HCT116 (cell line): ENCODE measurements around the gene S100A1.

Source experiments
- EZH2 ChIP-seq: fragments of 200-600 bp; sonication (generic); IDR thresholded peaks from 2 replicates; pipeline ENCODE4 v1.6.1; 2017; ENCODE audit warnings: antibody characterized with exemption, mixed run types
- EZH2phosphoT487 ChIP-seq: fragments of 200-600 bp; IDR thresholded peaks from 2 replicates; pipeline ENCODE4 v1.6.1; 2018; ENCODE audit warnings: antibody characterized with exemption, borderline replicate concordance
- FOSL1 ChIP-seq: IDR thresholded peaks from 2 replicates; pipeline ENCODE4 v1.6.1; 2012; ENCODE audit warnings: low read depth
- POLR2A ChIP-seq: IDR thresholded peaks from 2 replicates; pipeline ENCODE4 v1.7.0; 2011; ENCODE audit warnings: borderline replicate concordance; ENCODE audit not compliant: insufficient read depth, insufficient read length; ENCODE audit errors: extremely low read depth
- POLR2AphosphoS5 ChIP-seq: IDR thresholded peaks from 2 replicates; pipeline ENCODE4 v1.6.1; 2011; ENCODE audit warnings: mild to moderate bottlenecking, low read depth, low read length, moderate library complexity
- SP1 ChIP-seq: IDR thresholded peaks from 2 replicates; pipeline ENCODE4 v1.6.1; 2012; ENCODE audit warnings: low read depth
- TCF7L2 ChIP-seq: IDR thresholded peaks from 2 replicates; pipeline ENCODE4 v1.7.0; 2011; ENCODE audit warnings: borderline replicate concordance, inconsistent platforms; ENCODE audit not compliant: insufficient read depth, insufficient read length; ENCODE audit errors: extremely low read depth
- YY1 ChIP-seq: IDR thresholded peaks from 2 replicates; pipeline ENCODE4 v1.6.1; 2011; ENCODE audit warnings: low read length, low read depth, moderate library complexity, mild to moderate bottlenecking; ENCODE audit not compliant: insufficient replicate concordance; ENCODE audit errors: extremely low read depth
- TF ChIP-seq, protein P1 (sequence below), 3 experiments: fragments of 200-600 bp in 1 of 3; sonication (generic) in 1 of 3; IDR thresholded peaks in 2 of 3; conservative IDR thresholded peaks in 1 of 3; 2 replicates each; pipeline ENCODE4 v1.5.1; 2012 to 2017; ENCODE audit warnings: low read depth in 2 of 3, low read length in 2 of 3, antibody characterized with exemption in 1 of 3, borderline replicate concordance in 1 of 3, control low read depth in 1 of 3, mild to moderate bottlenecking in 1 of 3, mixed read lengths in 1 of 3, mixed run types in 1 of 3, moderate library complexity in 1 of 3; ENCODE audit not compliant: insufficient read depth in 1 of 3
- TF ChIP-seq, protein P2 (sequence below): IDR thresholded peaks from 2 replicates; pipeline ENCODE4 v1.6.1; 2012
- TF ChIP-seq, protein P3 (sequence below): IDR thresholded peaks from 2 replicates; pipeline ENCODE4 v1.6.1; 2012; ENCODE audit warnings: low read depth
- TF ChIP-seq, protein P4 (sequence below): IDR thresholded peaks from 2 replicates; pipeline ENCODE4 v1.6.1; 2011; ENCODE audit warnings: mild to moderate bottlenecking, low read length, moderate library complexity; ENCODE audit not compliant: insufficient replicate concordance; ENCODE audit errors: extremely low read depth

DNA sequence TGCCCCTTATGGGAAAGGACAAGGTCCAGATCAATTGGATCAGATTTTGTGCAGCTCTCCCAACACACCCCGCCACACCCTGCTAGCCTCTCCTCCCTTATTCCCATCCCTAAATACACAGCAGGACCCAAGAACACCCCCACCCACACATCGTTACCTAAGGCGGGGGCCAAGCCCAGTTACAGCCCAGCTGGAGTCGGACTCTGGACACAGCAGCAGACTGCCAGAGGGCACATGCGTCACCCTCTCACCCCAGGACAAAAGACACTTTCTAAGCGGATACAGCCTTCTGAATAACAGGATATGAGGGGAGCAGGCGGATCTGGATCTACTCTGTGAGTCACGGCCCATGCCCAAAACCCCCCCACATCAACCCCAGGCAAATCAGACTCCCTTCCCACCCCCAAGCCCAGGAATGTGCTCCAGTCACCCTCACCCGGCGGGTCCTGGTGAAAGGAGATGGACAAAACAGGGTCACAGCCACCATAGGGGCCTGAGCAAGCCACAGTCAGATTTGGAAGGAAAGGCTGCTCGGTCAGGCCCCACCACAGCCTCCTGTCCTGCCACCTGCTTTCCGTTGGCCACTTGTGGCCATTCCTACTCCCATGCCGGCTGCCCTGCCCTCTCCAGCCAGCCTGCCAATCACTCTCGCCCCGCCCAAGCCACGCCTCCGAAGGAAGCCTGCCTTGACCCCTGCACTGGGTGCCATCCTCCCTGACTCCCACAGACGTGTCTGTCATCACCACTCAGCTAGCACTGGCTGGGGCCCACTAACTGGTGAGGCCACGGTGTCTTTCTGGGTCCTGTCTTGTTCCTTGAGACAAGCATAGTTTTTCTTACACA is 19.3 kb upstream of the S100A1 start:
- TF ChIP-seq POLR2AphosphoS5 (peak; percentile 83), EZH2phosphoT487 (no peak), YY1 (peak; percentile 5), FOSL1 (no peak), EZH2 (no peak), POLR2A (peak; percentile 34), SP1 (no peak), TCF7L2 (peak; percentile 43)
- TF ChIP-seq, protein P1, sequence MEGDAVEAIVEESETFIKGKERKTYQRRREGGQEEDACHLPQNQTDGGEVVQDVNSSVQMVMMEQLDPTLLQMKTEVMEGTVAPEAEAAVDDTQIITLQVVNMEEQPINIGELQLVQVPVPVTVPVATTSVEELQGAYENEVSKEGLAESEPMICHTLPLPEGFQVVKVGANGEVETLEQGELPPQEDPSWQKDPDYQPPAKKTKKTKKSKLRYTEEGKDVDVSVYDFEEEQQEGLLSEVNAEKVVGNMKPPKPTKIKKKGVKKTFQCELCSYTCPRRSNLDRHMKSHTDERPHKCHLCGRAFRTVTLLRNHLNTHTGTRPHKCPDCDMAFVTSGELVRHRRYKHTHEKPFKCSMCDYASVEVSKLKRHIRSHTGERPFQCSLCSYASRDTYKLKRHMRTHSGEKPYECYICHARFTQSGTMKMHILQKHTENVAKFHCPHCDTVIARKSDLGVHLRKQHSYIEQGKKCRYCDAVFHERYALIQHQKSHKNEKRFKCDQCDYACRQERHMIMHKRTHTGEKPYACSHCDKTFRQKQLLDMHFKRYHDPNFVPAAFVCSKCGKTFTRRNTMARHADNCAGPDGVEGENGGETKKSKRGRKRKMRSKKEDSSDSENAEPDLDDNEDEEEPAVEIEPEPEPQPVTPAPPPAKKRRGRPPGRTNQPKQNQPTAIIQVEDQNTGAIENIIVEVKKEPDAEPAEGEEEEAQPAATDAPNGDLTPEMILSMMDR (IDR thresholded peaks at IDR 0.05 in 2 of 3, conservative IDR thresholded peaks at IDR 0.05 in 1 of 3; ENCODE audit: borderline replicate concordance in 1 of 3, insufficient read depth in 1 of 3, low read depth in 2 of 3, low read length in 2 of 3), result no peak
- TF ChIP-seq, protein P2, sequence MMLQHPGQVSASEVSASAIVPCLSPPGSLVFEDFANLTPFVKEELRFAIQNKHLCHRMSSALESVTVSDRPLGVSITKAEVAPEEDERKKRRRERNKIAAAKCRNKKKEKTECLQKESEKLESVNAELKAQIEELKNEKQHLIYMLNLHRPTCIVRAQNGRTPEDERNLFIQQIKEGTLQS, result no peak
- TF ChIP-seq, protein P3, sequence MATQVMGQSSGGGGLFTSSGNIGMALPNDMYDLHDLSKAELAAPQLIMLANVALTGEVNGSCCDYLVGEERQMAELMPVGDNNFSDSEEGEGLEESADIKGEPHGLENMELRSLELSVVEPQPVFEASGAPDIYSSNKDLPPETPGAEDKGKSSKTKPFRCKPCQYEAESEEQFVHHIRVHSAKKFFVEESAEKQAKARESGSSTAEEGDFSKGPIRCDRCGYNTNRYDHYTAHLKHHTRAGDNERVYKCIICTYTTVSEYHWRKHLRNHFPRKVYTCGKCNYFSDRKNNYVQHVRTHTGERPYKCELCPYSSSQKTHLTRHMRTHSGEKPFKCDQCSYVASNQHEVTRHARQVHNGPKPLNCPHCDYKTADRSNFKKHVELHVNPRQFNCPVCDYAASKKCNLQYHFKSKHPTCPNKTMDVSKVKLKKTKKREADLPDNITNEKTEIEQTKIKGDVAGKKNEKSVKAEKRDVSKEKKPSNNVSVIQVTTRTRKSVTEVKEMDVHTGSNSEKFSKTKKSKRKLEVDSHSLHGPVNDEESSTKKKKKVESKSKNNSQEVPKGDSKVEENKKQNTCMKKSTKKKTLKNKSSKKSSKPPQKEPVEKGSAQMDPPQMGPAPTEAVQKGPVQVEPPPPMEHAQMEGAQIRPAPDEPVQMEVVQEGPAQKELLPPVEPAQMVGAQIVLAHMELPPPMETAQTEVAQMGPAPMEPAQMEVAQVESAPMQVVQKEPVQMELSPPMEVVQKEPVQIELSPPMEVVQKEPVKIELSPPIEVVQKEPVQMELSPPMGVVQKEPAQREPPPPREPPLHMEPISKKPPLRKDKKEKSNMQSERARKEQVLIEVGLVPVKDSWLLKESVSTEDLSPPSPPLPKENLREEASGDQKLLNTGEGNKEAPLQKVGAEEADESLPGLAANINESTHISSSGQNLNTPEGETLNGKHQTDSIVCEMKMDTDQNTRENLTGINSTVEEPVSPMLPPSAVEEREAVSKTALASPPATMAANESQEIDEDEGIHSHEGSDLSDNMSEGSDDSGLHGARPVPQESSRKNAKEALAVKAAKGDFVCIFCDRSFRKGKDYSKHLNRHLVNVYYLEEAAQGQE, result no peak
- TF ChIP-seq, protein P4, sequence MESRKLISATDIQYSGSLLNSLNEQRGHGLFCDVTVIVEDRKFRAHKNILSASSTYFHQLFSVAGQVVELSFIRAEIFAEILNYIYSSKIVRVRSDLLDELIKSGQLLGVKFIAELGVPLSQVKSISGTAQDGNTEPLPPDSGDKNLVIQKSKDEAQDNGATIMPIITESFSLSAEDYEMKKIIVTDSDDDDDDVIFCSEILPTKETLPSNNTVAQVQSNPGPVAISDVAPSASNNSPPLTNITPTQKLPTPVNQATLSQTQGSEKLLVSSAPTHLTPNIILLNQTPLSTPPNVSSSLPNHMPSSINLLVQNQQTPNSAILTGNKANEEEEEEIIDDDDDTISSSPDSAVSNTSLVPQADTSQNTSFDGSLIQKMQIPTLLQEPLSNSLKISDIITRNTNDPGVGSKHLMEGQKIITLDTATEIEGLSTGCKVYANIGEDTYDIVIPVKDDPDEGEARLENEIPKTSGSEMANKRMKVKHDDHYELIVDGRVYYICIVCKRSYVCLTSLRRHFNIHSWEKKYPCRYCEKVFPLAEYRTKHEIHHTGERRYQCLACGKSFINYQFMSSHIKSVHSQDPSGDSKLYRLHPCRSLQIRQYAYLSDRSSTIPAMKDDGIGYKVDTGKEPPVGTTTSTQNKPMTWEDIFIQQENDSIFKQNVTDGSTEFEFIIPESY, result peak; percentile 48
